Lower leg skin (tissue), 3 donors: ENCODE data around the gene HOXB13.

Experiments used
- CTCF ChIP-seq, 3 donors: fragments of 450-650 bp; IDR thresholded peaks; one replicate each; pipeline ENCODE4 v1.5.1; 2016; ENCODE audit warnings: antibody characterized with exemption in 3 of 3, mild to moderate bottlenecking in 3 of 3, moderate library complexity in 2 of 3
- POLR2A ChIP-seq, 2 donors: fragments of 450-650 bp; IDR thresholded peaks; one replicate each; pipeline ENCODE4 v1.6.1; 2016 to 2017; ENCODE audit warnings: antibody characterized with exemption in 2 of 2, mild to moderate bottlenecking in 1 of 2, moderate library complexity in 1 of 2

- no peak for TF ChIP-seq CTCF (IDR thresholded peaks at IDR 0.05)
- no peak for TF ChIP-seq POLR2A (IDR thresholded peaks at IDR 0.05)
Observed at GRCh38 chr17:48752399-48753288, 24.1 kb upstream of the HOXB13 start.
